Stimulated activated CD8-positive, alpha-beta memory T cell treated with anti-CD3 and anti-CD28 coated beads, Interleukin-12 subunit alpha, Interleukin-12 subunit beta, amount 100 ng/mL, for 24 hours (primary cell): ENCODE measurements around the gene RPL29.

Experiments
- DNase-seq: peaks from one replicate; pipeline ENCODE4 v3.0.0-alpha.2; 2020; ENCODE audit errors: extremely low read depth

The RPL29 gene

GRCh38 chr3:51966016-51966415 lies 29.7 kb downstream of the RPL29 start:
- DNase-seq = no peak

- DNase-seq = no peak
Observed at GRCh38 chr3:51964521-51964920, 31.2 kb downstream of the RPL29 start.

DNA sequence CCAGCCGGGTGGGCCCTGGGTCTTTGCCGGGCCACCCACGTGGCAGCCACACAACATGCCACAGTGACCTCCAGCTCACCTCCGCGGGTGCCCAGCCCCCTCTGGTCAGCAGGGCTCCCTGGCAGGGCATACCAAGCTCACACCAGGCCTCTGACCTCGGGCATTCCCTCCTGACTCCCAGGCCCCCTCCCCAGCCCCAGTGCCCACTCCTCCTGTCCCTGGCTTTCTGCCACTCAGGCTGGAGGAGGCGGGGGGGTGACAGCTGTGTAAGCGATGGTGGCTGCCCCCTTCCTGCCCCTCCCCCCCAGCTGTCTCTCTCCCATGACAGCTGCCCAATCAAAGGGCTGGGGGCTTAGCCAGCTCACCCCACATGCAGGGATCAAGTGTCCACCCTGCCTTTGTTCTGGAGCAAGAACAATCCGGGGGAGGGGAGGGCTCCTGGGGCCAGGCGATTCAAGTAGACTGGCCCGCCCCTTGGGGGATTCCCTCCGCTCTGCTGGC lies 31.7 kb downstream of the RPL29 start:
- DNase-seq = no peak

DNA sequence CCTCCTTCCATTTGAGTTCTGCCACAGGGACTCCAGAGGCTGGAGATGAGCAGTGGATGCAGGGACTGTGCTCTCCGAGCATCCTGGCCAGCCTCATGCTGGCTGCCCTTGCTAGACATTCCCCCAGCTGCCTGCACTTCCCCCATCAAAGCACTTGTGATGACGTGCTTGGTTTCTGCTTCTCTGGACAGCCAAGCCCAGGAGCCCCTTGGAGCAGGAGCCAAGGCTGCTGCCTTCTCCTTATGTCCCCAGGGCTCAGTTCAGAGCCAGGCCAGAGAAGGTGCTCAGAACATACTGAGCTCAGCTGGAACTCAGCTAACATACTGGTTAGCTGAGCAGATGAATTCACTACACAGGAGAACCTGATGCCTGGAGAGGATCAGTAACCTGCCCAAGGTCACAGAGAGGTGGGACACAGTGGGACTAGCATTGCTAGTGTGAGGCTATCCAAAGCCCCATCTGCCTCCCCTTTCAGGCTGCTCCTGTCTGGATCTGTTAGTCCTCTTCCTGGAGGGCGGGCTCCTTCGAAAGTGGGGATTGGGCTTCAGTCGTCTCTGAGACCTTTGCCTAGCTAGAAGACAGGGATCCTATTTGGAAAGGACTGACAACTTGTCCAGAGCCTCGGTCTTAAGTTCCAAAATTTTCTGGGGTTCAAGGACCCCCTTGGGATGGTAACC lies 32.7 kb downstream of the RPL29 start:
- DNase-seq = no peak

DNA sequence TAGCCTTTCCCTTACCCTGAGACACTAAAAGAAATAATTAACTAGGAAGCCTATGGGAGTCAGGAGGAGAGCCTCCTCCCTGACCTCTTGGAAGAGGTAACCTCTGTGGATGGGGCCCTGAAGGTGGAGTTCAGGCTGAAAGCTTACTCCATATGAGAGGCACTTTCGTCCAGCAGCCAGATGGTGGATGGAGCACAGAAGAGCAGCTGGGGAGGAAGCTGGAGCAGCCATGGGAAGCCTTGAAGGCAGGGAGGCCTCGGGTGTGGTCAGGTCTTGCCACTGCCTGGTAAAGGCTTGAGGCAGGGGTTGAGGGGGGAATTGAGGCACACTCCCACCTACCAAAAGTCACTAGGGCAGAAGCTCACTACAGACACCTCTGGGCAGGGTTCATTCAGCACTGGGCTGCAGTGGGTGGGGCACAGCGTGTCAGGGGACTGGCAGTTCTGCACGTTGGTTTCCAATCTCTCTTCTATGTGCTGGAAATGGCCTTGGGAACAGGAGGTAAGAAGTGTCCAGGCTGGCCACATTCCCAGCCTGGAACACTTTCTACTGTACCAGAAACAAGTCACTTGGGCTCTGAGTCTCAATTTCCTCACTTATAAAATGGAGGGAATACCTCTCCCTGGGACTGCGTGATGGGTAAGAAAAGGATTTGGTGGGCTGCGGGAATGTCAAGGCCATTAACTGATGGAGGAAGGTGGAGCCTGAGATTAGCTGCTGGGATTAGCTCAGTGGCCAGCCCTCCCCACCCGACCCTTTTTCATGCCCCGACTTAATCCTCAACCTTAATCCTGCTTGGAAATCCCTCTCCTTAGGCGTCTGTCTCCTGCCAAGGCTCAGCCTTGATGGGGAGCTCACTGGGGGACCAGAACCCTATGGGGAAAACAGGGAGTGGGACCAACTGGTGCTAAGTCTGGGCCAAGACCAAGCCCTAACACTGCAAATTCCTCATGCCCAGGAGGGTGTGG lies 33.8 kb downstream of the RPL29 start:
- no peak for DNase-seq

- DNase-seq = no peak
Observed at GRCh38 chr3:51961011-51961410, 34.7 kb downstream of the RPL29 start.

DNA sequence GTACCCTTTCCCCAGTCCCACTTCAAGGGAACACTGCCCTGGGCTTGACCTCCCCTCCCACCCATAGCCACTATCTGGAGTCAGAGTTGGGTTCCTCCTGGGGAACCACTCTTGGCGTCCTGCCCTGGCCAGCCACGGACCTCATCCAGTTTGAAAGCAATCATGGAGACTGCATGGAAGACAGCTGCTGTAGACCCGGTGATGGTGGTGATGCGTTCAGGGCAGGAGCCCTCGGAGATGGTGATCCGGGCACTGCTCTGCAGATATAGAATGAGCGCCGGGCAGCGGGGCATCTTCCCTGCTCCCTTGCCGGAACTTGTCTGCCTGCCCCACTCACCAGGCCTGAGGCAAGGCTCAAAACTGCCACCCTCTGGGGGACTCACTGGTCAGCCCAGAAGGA lies 35.3 kb downstream of the RPL29 start:
- DNase-seq = no peak

GRCh38 chr3:51959651-51960050 lies 36.0 kb downstream of the RPL29 start:
- DNase-seq = no peak

DNA sequence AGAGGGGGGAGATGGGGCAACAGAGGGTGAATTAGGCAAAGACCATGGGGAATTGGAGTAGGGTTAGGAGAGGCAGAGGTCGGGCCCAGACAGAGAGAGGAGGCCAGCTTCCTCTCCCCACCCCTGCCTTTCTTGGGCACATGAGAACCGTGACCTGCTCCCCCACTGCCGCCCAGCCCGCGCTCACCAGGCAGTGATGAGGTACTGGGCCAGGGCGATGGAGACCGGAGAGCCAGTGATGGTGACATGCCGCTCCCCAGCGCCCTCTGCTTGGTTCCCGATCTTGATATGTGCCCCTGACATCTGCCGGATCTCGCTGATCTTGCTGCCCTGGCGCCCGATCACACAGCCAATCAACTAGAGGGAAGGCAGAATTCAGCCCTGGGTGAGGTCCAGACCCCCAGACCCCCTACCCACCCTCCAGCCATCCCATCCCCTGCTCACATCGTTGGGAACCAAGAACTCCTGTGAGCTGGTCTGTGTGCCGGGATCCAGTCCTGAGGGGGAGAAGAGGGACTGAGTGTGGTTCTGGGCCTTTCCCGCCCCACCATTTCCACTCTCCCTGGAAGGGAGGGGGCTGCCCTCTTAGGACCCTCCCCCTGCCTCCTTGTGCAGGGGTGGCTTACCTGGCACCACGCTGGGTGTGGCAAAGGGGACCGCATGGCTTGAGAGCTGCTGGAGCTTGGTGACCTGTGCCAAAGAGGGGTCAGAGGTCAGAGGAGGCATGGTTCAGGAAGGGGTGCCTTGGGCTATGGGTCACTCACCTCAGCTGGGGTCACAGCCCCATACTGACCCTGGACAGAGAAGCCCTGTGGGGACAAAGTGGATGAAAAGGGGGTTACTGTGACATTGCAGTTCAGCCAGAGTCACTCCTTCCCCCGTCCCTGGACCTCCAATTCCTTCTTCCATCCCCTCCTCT lies 36.8 kb downstream of the RPL29 start:
- DNase-seq = no peak

GRCh38 chr3:51957520-51958205 lies 38.0 kb downstream of the RPL29 start:
- no peak for DNase-seq

DNA sequence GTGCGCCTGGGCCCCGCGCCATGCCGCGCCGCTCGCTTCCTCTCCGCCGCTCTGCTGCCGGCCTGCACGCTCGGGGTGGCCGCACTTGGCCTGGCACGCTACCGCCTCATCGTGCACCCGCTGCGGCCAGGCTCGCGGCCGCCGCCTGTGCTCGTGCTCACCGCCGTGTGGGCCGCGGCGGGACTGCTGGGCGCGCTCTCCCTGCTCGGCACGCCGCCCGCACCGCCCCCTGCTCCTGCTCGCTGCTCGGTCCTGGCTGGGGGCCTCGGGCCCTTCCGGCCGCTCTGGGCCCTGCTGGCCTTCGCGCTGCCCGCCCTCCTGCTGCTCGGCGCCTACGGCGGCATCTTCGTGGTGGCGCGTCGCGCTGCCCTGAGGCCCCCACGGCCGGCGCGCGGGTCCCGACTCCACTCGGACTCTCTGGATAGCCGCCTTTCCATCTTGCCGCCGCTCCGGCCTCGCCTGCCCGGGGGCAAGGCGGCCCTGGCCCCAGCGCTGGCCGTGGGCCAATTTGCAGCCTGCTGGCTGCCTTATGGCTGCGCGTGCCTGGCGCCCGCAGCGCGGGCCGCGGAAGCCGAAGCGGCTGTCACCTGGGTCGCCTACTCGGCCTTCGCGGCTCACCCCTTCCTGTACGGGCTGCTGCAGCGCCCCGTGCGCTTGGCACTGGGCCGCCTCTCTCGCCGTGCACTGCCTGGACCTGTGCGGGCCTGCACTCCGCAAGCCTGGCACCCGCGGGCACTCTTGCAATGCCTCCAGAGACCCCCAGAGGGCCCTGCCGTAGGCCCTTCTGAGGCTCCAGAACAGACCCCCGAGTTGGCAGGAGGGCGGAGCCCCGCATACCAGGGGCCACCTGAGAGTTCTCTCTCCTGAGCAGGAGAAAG lies 39.6 kb downstream of the RPL29 start:
- DNase-seq = no peak

GRCh38 chr3:51955175-51955892 lies 40.4 kb downstream of the RPL29 start, which contains the start of gene GPR62:
Gene GPR62 (plus strand): TSS chr3:51955381. CDS start chr3:51955653, 272 bp downstream.
- no peak for DNase-seq

DNA sequence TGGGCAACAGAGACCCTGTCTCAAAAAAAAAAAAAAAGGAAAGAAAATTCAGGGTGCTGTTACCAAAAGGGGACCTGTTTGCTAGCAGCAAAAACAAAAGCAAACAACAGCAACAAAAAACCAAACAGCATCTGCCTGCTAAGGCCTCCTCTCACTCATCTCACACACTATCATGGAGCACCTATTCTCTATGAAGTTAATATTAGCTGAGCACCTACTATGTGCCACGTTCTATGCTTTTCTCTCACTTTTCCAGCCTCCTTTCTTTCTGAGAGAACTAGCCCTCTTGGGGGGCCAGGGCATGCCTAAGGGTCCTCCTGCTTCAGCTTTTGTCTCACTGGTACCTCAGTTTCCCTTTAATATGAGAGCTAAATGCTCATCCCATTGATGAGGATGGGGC lies 41.0 kb downstream of the RPL29 start:
- DNase-seq = no peak

GRCh38 chr3:51954105-51954504 lies 41.6 kb downstream of the RPL29 start:
- DNase-seq = no peak

- no peak for DNase-seq
Observed at GRCh38 chr3:51953445-51953844, 42.2 kb downstream of the RPL29 start.

- DNase-seq = no peak
Observed at GRCh38 chr3:51950899-51951298, 44.8 kb downstream of the RPL29 start.

DNA sequence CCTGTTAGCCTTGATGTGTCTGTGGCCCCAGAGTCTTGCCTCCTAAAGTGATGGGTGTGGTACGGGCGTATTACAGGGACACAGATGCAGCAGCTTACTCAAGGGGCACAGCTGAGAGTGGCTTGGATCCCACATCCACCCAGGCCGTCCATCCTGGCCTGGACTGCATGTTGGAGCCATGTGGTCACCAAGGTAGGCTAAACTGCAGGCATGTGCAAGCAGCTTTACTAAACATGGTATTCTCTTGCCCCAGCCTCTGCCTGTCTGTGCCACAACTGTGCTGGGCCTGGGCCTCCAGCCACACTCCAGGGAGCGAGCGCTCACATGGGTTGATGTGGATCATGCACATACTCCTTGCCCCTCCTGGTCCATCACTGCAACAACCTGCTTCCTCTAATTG lies 46.6 kb downstream of the RPL29 start:
- DNase-seq = no peak

DNA sequence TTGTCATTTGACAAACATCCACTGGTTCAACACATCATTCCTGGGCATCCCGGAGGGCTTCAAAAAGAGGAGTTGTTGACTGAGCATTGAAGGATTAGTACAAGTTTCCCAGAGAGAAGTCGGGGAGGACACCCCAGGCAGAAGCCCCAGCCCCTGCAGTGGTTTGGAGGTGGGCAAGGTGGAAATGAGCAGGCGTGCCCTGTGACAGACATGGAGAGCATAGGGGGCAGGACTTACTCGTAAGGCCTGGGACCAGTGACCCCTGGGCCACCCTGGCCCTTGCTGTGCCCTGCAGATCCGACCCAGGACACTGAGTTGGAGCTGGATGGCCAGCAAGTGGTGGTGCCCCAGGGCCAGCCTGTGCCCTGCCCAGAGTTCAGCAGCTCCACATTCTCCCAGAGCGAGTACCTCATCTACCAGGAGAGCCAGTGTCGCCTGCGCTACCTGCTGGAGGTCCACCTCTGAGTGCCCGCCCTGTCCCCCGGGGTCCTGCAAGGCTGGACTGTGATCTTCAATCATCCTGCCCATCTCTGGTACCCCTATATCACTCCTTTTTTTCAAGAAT lies 47.6 kb downstream of the RPL29 start:
- DNase-seq = no peak
